Kidney epithelial cell (primary cell): ENCODE data around the gene ANKS1B. TPM values are rescaled to one million over a fixed set of nuclear protein-coding genes. Genes with fewer than 3 reads are reported as not detected.

ENCODE experiments used
- DNase-seq: peaks from one replicate; pipeline ENCODE4 v3.0.0-alpha.2; 2010; ENCODE audit warnings: low read depth
- H3K27me3 ChIP-seq: 2 replicates; pipeline ENCODE4 v1.6.0; 2011; ENCODE audit warnings: low read length; ENCODE audit not compliant: control insufficient read depth, insufficient read depth
- H3K36me3 ChIP-seq: 2 replicates; pipeline ENCODE4 v1.5.1; 2011; ENCODE audit warnings: low read length; ENCODE audit not compliant: control insufficient read depth, insufficient read depth
- H3K4me3 ChIP-seq: 2 replicates; pipeline ENCODE4 v1.5.1; 2011; ENCODE audit warnings: low read depth, mild to moderate bottlenecking, control low read depth, low read length
- CTCF ChIP-seq: IDR thresholded peaks from 2 replicates; pipeline ENCODE4 v1.5.1; 2011; ENCODE audit warnings: mild to moderate bottlenecking, moderate library complexity, low read length, control low read depth, inconsistent platforms; ENCODE audit not compliant: insufficient read depth, poor library complexity, severe bottlenecking
- total RNA-seq: library from RNA; depleted of rRNA; stranded (reverse); fragments of >200 nt; gene quantifications from 2 replicates; pipeline ENCODE4 v1.2.3, GENCODE V29; 2015

The ANKS1B gene
- total RNA-seq, 1 donor from 2014 or later, result 0.13 TPM

GRCh38 chr12:99959549-99960170 is 25.1 kb downstream of the ANKS1B start:
- H3K36me3 ChIP-seq, result no peaks in the 10 kb centered on the region
- no peak for TF ChIP-seq CTCF
- H3K4me3 ChIP-seq, result no peak overlapping the region
- DNase-seq, result no peak
- H3K27me3 ChIP-seq, result no peaks in the 10 kb centered on the region

- no peak for DNase-seq
- no peaks in the 10 kb centered on the region for H3K27me3 ChIP-seq
- H3K36me3 ChIP-seq, result no peaks in the 10 kb centered on the region
- H3K4me3 ChIP-seq, result no peak overlapping the region
- no peak for TF ChIP-seq CTCF
Measured at GRCh38 chr12:99957866-99958466, 26.8 kb downstream of the ANKS1B start.

DNA sequence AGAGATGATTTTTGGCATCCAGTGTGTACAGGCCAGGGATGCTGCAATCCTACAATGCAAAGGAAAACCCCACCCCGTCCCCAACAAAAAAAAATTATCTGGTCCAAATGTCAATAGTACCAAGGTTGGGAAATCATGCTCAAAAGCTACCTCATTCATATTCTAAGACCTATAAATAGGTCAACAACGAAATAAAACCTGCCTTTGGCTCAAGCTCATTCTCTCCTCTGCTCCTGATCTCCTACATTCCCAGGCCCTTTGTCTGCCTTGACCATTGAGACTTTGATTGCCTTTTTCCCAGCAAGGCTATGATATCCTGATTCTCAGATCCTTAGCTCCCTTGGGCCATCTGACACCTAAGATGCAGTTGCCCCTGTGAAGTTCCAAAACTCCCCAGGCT is 30.0 kb downstream of the ANKS1B start:
- TF ChIP-seq CTCF, result no peak
- no peak overlapping the region for H3K4me3 ChIP-seq
- H3K27me3 ChIP-seq, result no peaks in the 10 kb centered on the region
- DNase-seq, result no peak
- no peaks in the 10 kb centered on the region for H3K36me3 ChIP-seq

GRCh38 chr12:99948370-99948769 is 36.4 kb downstream of the ANKS1B start:
- Histone ChIP-seq H3K4me3 (no peak overlapping the region), H3K27me3 (no peaks in the 10 kb centered on the region), H3K36me3 (no peaks in the 10 kb centered on the region)
- no peak for DNase-seq
- no peak for TF ChIP-seq CTCF

- no peak for TF ChIP-seq CTCF
- H3K36me3 ChIP-seq, result no peaks in the 10 kb centered on the region
Measured at GRCh38 chr12:99946131-99946530, 38.6 kb downstream of the ANKS1B start.

DNA sequence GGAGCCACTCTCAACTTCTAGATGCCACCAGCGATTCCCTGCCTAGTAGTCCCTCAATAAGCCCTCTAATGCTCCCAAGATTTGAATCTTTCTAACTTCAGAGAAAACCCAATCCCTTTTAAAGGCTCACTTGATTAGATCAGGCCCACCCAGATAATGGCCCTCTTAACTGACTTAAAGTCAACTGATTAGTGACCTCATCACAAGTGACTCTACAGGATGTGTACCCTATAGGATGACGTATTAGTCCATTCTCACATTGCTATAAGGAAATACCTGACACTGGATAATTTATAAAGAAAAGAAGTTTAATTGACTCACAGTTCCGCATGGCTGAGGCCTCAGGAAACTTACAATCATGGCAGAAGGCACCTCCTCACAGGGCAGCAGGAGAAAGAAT is 49.1 kb downstream of the ANKS1B start:
- H3K27me3 ChIP-seq, result no peaks in the 10 kb centered on the region
- no peak for DNase-seq
- TF ChIP-seq CTCF, result no peak
- no peaks in the 10 kb centered on the region for H3K36me3 ChIP-seq
- H3K4me3 ChIP-seq, result no peak overlapping the region

More at GRCh38 chr12:99946131-99946530, 38.6 kb downstream of the ANKS1B start:
- no peak overlapping the region for H3K4me3 ChIP-seq
- H3K27me3 ChIP-seq, result no peaks in the 10 kb centered on the region
- DNase-seq, result no peak
